Mesenchymal stem cell (in vitro differentiated cells and primary cell): ENCODE measurements around the gene CEP83.
A peak's percentile ranks its signal among the peaks of the same experiment; 100 is the strongest.

Experiments
- DNase-seq: peaks from one replicate; pipeline ENCODE4 v3.0.0-alpha.2; 2013
- H2AFZ ChIP-seq: one replicate; pipeline ENCODE4 v1.6.1; 2013; ENCODE audit warnings: low read depth, mild to moderate bottlenecking, control low read depth, inconsistent platforms, low read length, moderate library complexity
- H2AK5ac ChIP-seq: 2 replicates; pipeline ENCODE4 v1.6.1; 2013; ENCODE audit warnings: low read length, moderate library complexity, mild to moderate bottlenecking, inconsistent platforms; ENCODE audit not compliant: severe bottlenecking
- H2BK120ac ChIP-seq: one replicate; pipeline ENCODE4 v1.6.1; 2013; ENCODE audit warnings: low read depth, mild to moderate bottlenecking, inconsistent platforms, low read length, moderate library complexity
- H2BK12ac ChIP-seq, 2 experiments: one replicate each; pipeline ENCODE4 v1.6.1; 2013; ENCODE audit warnings: inconsistent platforms in 2 of 2, low read length in 2 of 2, mild to moderate bottlenecking in 2 of 2, moderate library complexity in 2 of 2, control low read depth in 1 of 2
- H2BK15ac ChIP-seq: one replicate; pipeline ENCODE4 v1.6.1; 2013; ENCODE audit warnings: mild to moderate bottlenecking, low read depth, inconsistent platforms; ENCODE audit not compliant: poor library complexity, severe bottlenecking
- H2BK5ac ChIP-seq: 2 replicates; pipeline ENCODE4 v1.6.1; 2013; ENCODE audit warnings: low read depth, mild to moderate bottlenecking, low read length, control low read depth, inconsistent platforms; ENCODE audit not compliant: poor library complexity, severe bottlenecking
- H3K14ac ChIP-seq, 2 experiments: one replicate each; pipeline ENCODE4 v1.6.1; 2013; ENCODE audit warnings: inconsistent platforms in 2 of 2, low read length in 2 of 2, control low read depth in 1 of 2, mild to moderate bottlenecking in 1 of 2, moderate library complexity in 1 of 2
- H3K18ac ChIP-seq, 2 experiments: one replicate each; pipeline ENCODE4 v1.6.1; 2013; ENCODE audit warnings: inconsistent platforms in 2 of 2, low read length in 2 of 2, control low read depth in 1 of 2, low read depth in 1 of 2, mild to moderate bottlenecking in 1 of 2
- H3K23ac ChIP-seq, 2 experiments: one replicate each; pipeline ENCODE4 v1.6.1; 2013; ENCODE audit warnings: inconsistent platforms in 2 of 2, low read length in 2 of 2, mild to moderate bottlenecking in 2 of 2, moderate library complexity in 2 of 2, control low read depth in 1 of 2
- H3K27ac ChIP-seq: 2 replicates; pipeline ENCODE4 v1.5.1; 2013; ENCODE audit warnings: mild to moderate bottlenecking, moderate library complexity, low read length, control low read depth, inconsistent platforms; ENCODE audit not compliant: poor library complexity, severe bottlenecking
- H3K27me3 ChIP-seq, 2 experiments: 2 replicates each; pipeline versions ENCODE4 v1.6.1 to v1.7.0; 2013; ENCODE audit warnings: low read length in 2 of 2, mild to moderate bottlenecking in 2 of 2, moderate library complexity in 2 of 2, control low read depth in 1 of 2, inconsistent platforms in 1 of 2; ENCODE audit not compliant: control insufficient read depth in 1 of 2, insufficient read depth in 1 of 2
- H3K36me3 ChIP-seq, 2 experiments: 2 replicates each; pipeline versions ENCODE4 v1.6.1 to v1.7.0; 2013; ENCODE audit warnings: low read length in 2 of 2, control low read depth in 1 of 2, inconsistent platforms in 1 of 2, low read depth in 1 of 2, mild to moderate bottlenecking in 1 of 2; ENCODE audit not compliant: insufficient read depth in 2 of 2, control insufficient read depth in 1 of 2
- H3K4ac ChIP-seq, 2 experiments: one replicate each; pipeline ENCODE4 v1.6.1; 2013; ENCODE audit warnings: inconsistent platforms in 2 of 2, low read length in 2 of 2, mild to moderate bottlenecking in 2 of 2, moderate library complexity in 2 of 2, control low read depth in 1 of 2, low read depth in 1 of 2
- H3K4me1 ChIP-seq: 2 replicates; pipeline ENCODE4 v1.6.1; 2013; ENCODE audit warnings: low read depth, low read length, control low read depth; ENCODE audit not compliant: control insufficient read depth, insufficient read depth
- H3K4me2 ChIP-seq: 2 replicates; pipeline ENCODE4 v1.6.1; 2013; ENCODE audit warnings: low read length, mild to moderate bottlenecking, inconsistent platforms; ENCODE audit not compliant: poor library complexity, severe bottlenecking
- H3K4me3 ChIP-seq, 2 experiments: 2 replicates each; pipeline versions ENCODE4 v1.5.1 to v1.7.0; 2013; ENCODE audit warnings: low read length in 2 of 2, mild to moderate bottlenecking in 2 of 2, control low read depth in 1 of 2, low read depth in 1 of 2; ENCODE audit not compliant: insufficient read depth in 1 of 2
- H3K79me1 ChIP-seq: replicated peaks from 2 replicates; pipeline ENCODE4 v1.6.1; 2013; ENCODE audit warnings: mild to moderate bottlenecking, control low read depth, low read length, inconsistent platforms; ENCODE audit not compliant: poor library complexity, severe bottlenecking
- H3K9ac ChIP-seq: 2 replicates; pipeline ENCODE4 v1.7.0; 2013; ENCODE audit warnings: mild to moderate bottlenecking, low read length, moderate library complexity
- H3K9me3 ChIP-seq: 2 replicates; pipeline ENCODE4 v1.7.0; 2013; ENCODE audit warnings: mild to moderate bottlenecking, low read length; ENCODE audit not compliant: control insufficient read depth
- H4K8ac ChIP-seq: one replicate; pipeline ENCODE4 v1.6.1; 2013; ENCODE audit warnings: inconsistent platforms, mild to moderate bottlenecking, low read length, moderate library complexity
- H4K91ac ChIP-seq: one replicate; pipeline ENCODE4 v1.6.1; 2013; ENCODE audit warnings: mild to moderate bottlenecking, low read length, inconsistent platforms
- WGBS: methylation state at CpG from one replicate; pipeline ENCODE4 v1.1.7; 2013; ENCODE audit warnings: mixed read lengths; 5-methylcytosine and 5-hydroxymethylcytosine counted together

CEP83 gene

DNA sequence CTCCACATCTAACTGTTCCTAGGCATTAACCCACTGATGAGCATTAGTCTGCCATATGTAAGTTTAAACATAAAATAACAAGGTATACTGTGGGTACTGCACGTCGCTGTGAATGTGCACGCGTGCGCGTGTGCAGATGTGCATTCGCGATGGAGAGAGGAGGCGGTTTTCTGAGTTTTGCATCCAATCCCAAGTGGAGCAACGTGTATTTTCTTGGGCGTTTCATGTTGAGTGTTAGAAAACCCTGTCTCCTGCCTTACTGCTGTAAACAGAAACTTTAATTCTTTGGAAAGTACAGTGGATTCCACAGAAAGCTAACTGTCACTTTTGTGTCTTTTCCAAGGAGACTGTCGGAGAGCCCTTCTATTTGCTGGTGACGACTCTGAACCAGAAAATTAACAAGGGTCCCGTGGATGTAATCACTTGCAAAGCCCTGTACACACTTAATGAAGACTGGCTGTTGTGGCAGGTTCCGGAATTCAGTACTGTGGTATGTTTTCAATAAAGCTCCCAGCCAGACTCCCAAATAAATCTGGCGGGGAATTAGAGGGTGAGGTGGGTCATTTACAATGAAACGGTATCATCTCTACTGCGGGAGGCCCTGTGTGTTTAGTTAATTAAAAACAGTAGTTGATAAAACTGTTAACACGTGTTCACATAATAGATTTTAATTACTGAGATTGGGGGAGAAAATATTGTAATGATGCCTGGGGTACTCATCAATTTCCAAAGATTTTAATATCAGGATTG is 194.8 kb downstream of the CEP83 start:
- Histone ChIP-seq H4K8ac (no peak overlapping the region), H2BK12ac (no peak overlapping the region), H2AK5ac (no peak overlapping the region), H2BK5ac (no peak overlapping the region), H3K4me1 (peaks cover 6% of the 10 kb centered on the region), H2AFZ (no peak overlapping the region), H3K18ac (no peak overlapping the region), H3K9me3 (no peaks in the 10 kb centered on the region), H3K14ac (no peak overlapping the region), H3K9ac (peak overlapping the region; percentile 85), H2BK120ac (no peak overlapping the region), H3K79me1 (no peaks in the 10 kb centered on the region), H4K91ac (no peak overlapping the region), H3K27ac (no peak overlapping the region), H3K36me3 (peaks cover 0 to 7% of the 10 kb centered on the region in 2 experiments), H3K23ac (no peak overlapping the region), H3K4me2 (no peak overlapping the region), H3K27me3 (peaks cover 0 to 22% of the 10 kb centered on the region in 2 experiments), H3K4ac (no peak overlapping the region), H2BK15ac (no peak overlapping the region), H3K4me3 (no peak overlapping the region)
- no peak for DNase-seq
- 97% methylated on average over 19 of the region's 19 CpGs for WGBS

DNA sequence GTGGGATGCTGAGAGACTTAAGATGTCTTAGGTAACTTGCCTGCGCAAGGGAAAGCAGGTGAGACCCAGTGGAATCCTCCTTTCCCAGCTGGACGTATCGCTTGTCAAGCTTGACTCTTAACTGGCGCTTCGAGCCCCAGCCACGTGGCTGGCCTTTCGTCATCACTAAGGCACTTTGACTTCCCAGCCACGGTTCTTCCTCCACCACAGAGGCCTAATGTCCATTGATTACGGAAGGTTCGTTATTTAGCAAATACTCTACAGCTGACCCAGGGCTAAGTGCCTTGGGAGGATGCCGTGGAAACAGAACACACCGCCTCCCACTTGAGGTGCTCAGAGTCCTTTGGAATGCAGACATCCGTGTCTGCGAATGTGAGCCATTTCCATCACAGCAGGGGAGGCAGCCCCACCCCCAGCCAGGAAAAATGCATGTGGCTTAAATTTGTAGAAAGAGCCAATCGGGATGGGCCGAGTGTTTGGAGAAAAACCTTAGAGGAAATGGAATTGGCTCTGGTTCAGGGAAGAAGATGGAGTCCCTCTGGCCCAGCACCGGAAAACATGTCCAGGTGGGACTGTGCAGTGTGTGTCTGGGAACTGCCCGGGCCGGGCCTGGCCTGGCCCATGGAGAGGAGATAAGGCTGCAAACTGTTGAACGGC is 195.6 kb downstream of the CEP83 start:
- Histone ChIP-seq H3K18ac (no peak overlapping the region), H3K4me2 (no peak overlapping the region), H2BK15ac (peak overlapping the region; percentile 44), H3K23ac (no peak overlapping the region), H3K4me1 (peaks cover 6% of the 10 kb centered on the region), H2BK5ac (no peak overlapping the region), H2AK5ac (no peak overlapping the region), H2BK120ac (no peak overlapping the region), H3K9me3 (no peaks in the 10 kb centered on the region), H2BK12ac (no peak overlapping the region), H3K27me3 (peaks cover 0 to 22% of the 10 kb centered on the region in 2 experiments), H3K14ac (no peak overlapping the region), H3K4ac (no peak overlapping the region), H3K9ac (no peak overlapping the region), H4K8ac (no peak overlapping the region), H2AFZ (no peak overlapping the region), H4K91ac (no peak overlapping the region), H3K36me3 (peaks cover 0 to 7% of the 10 kb centered on the region in 2 experiments), H3K4me3 (no peak overlapping the region), H3K27ac (no peak overlapping the region), H3K79me1 (no peaks in the 10 kb centered on the region)
- 62% methylated on average over 19 of the region's 20 CpGs for WGBS
- no peak for DNase-seq

DNA sequence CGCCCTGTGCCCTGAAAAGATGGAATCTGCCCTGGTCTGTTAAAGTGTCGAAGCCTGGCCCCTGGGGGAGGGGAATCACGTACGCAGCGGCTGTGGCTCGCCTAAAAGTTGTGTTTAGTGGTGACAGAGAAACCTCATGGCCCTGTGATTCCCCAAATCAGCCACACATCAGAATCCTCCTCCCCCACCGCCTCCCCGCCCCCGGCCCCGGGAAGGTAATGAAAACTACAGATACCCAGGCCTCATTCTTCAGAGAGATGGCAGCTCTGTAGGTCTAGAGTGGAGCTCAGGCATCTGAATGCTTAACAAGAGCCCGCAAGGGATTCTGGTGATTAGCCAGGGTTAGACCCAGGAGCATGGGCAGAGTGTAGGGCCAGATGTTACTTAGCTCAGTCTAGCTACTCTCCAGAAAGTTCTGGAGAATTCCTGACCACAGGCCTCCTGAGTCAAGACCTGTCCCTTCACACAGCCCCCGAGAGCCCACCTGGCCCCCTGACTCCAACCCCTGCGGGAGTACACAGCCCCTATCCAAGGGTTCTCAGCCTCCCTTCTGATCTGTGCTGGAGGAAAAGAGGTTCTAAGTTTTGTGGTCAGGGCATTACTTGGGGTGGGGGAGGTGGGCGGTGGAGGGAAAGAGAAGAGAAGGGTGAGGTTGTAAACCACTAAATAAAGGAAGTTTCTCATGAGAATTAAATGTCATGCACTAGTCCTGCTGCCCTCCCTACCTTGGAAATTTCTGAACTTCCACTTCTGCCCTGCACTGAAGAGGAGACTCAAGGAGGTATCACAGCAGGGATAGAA is 196.5 kb downstream of the CEP83 start:
- H2AK5ac ChIP-seq = no peak overlapping the region
- H3K4me1 ChIP-seq = peaks cover 6% of the 10 kb centered on the region
- no peak overlapping the region for H2BK5ac ChIP-seq
- H3K4me3 ChIP-seq = peak overlapping the region in 1 of 2 experiments; percentile 76
- no peak overlapping the region for H3K4ac ChIP-seq
- no peak overlapping the region for H3K4me2 ChIP-seq
- H3K9me3 ChIP-seq = no peaks in the 10 kb centered on the region
- no peak overlapping the region for H3K23ac ChIP-seq
- no peak overlapping the region for H2BK12ac ChIP-seq
- no peak for DNase-seq
- H3K14ac ChIP-seq = no peak overlapping the region
- H2BK120ac ChIP-seq = no peak overlapping the region
- peaks cover 0 to 7% of the 10 kb centered on the region in 2 experiments for H3K36me3 ChIP-seq
- H3K27ac ChIP-seq = no peak overlapping the region
- no peak overlapping the region for H2AFZ ChIP-seq
- no peak overlapping the region for H4K91ac ChIP-seq
- peak overlapping the region; percentile 88 for H3K9ac ChIP-seq
- 100% methylated on average over 2 of the region's 14 CpGs for WGBS
- H2BK15ac ChIP-seq = no peak overlapping the region
- no peak overlapping the region for H4K8ac ChIP-seq
- H3K79me1 ChIP-seq = no peaks in the 10 kb centered on the region
- H3K18ac ChIP-seq = no peak overlapping the region
- peaks cover 0 to 21% of the 10 kb centered on the region in 2 experiments for H3K27me3 ChIP-seq
